ENCODE measurements around the gene POLE2.

DNA sequence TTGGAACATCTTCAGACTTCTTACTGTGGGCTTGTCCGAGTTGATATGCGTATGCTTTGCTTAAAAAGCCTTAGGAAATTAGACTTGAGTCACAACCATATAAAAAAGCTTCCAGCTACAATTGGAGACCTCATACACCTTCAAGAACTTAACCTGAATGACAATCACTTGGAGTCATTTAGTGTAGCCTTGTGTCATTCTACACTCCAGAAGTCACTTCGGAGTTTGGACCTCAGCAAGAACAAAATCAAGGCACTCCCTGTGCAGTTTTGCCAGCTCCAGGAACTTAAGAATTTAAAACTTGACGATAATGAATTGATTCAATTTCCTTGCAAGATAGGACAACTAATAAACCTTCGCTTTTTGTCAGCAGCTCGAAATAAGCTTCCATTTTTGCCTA is 80.4 kb downstream of the POLE2 start:
- TF ChIP-seq, protein P1, sequence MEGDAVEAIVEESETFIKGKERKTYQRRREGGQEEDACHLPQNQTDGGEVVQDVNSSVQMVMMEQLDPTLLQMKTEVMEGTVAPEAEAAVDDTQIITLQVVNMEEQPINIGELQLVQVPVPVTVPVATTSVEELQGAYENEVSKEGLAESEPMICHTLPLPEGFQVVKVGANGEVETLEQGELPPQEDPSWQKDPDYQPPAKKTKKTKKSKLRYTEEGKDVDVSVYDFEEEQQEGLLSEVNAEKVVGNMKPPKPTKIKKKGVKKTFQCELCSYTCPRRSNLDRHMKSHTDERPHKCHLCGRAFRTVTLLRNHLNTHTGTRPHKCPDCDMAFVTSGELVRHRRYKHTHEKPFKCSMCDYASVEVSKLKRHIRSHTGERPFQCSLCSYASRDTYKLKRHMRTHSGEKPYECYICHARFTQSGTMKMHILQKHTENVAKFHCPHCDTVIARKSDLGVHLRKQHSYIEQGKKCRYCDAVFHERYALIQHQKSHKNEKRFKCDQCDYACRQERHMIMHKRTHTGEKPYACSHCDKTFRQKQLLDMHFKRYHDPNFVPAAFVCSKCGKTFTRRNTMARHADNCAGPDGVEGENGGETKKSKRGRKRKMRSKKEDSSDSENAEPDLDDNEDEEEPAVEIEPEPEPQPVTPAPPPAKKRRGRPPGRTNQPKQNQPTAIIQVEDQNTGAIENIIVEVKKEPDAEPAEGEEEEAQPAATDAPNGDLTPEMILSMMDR (IDR thresholded peaks at IDR 0.05; ENCODE audit: low read depth, low read length), result no peak
- no peak for TF ChIP-seq EZH2phosphoT487 (IDR thresholded peaks at IDR 0.05; ENCODE audit: low read depth)

Data from OCI-LY3 (cell line).